HG03558 (cell line): Measurements from ENCODE around the gene ADIRF.

Experiments
- ATAC-seq: cut with Tn5 transposase; IDR thresholded peaks from one replicate; pipeline ENCODE4 v1.9.1; 2021; ENCODE audit warnings: moderate number of reproducible peaks; ENCODE audit not compliant: unreplicated experiment; ENCODE audit errors: extremely low read depth

ADIRF gene

DNA sequence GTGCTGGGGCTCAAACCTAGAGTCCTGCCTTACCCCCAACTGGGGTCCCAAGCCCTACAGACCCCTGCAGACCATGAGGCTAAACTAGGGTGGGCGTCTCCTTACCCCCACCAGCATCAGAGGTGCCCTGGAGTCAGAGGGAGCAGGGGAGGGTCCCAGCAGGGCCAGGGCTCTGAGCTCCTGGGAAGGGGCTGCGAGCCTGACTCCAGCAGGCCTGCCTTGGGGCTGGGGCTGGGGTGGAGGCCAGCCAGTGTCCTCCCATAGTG lies 8.6 kb upstream of the ADIRF start:
- no peak for ATAC-seq

GRCh38 chr10:86960003-86960862 lies 8.0 kb upstream of the ADIRF start:
- ATAC-seq, result no peak

- ATAC-seq, result no peak
Observed at GRCh38 chr10:86960863-86961434, 7.3 kb upstream of the ADIRF start.

DNA sequence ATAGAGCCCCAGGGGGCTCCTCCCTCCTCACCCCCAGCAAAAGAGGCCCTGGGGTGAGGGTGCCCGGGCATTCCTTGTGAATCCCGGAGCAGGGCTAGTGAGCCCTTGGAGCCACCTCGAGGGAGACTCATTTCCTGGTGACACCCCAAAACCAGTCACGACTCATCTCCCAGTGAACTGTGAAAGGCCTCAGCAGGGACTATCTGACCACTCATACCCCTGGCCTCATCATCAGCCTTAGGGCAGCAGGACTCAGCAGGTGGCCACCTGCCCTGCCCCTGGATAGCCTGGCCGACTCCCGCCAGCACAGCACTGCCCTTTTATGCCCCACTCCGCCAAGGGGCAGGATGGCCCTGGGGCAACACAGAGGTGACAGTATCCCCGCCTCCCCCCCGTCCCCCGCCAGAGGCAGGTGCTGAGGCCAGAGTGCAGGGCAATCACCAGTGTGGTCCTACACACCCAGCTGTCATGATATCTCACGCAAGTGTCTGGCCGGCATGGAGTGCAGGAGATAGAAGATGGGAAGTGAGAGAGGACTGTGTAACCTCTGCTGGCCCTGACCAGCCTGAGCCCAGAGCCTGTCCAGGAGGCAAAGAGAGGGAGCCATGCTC lies 6.7 kb upstream of the ADIRF start:
- ATAC-seq, result no peak

DNA sequence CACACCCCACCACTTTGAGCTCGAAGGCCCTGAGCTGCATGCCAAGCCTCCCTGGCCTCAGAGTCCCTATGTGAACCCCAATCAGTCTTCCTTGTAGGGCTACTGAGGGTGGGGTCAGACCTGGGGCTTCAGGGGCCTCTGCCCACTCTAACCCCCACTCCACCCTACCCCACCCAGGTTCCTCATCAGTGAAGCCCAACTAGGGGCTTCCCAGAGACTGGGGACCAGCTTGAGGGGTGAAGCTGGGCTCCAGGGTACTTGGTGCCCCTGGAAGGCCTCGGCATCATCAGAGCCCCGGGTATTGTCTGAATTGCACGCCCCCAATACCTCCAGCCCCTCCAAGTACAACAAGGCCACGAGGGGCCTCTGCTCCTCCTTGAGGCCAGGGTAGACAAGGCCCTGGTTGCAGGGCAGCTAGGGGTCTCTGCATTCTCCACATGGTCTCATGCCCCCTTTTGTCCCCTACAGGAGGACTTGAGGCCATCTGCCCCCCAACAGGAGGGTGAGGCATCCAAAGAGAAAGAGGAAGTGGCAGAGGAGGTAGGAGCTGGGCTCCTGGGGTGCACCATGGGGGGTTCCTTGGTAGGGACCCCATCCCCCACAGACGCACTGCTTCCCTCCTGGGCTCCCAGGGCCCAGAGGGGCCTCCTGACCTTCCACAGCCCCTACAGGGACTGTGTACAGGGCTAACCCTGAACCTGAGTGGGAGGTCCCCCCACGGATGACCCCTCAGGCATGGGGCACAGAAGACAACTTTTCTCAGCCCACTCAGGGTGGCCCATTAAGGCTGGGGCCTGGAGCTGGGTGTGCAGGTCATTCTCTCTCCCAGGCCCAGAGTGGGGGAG lies 5.9 kb upstream of the ADIRF start:
- ATAC-seq, result no peak

- ATAC-seq, result no peak
Observed at GRCh38 chr10:86962981-86963310, 5.3 kb upstream of the ADIRF start.

GRCh38 chr10:86963341-86963919 lies 4.9 kb upstream of the ADIRF start:
- ATAC-seq, result no peak

DNA sequence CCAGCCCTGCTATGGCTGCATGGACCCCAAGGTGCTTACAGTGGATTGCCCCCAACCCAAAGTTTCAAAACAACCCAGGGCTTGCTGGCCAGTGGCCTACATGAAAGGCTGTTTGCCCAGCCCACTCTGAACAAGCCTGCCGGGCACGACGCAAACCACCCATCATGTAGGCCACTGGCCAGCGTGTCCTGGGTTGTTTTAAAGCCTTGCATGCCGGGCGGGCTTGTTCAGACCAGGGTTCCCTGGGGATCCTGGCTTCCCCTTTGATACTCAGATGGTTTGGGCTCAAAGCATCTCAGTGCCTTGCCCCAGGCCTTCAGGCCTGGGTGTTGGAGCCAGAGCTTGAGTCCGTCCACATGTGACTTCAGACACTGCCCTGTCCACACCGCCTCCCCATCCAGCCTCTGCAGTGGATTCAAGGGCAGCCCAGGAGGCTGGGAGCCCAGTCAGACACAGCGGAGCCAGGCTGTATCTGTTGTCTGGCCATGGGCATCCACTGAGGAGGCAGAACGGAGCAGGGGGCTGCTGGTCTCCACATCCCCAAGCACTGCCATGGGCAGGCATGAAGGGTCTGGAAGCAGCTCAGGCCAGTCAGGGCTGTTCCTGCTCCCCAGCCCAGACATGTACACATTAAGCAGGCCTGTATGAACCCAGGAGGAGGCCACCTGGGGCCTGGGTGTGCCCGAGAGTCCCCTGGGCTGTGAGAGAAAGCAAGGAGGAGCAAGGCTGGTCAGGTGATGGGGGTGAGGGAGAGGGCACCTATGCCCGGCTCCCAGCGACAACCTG lies 4.0 kb upstream of the ADIRF start:
- no peak for ATAC-seq

DNA sequence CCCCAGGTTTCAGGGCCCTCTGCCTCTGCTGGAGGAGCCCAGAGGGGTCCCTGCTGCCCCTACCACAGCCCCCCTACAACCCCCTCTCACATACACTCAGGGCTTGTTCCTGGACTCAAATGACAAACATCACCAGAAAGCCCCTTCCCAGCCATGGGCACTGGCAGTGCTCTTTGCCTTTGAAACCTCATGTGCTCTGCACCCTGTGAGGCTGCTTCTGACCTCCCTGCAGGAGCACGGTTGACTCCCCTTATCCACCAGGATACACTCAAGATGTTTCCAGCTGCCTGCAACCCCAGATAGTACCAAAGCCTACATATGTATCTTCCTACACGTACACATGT lies 3.5 kb upstream of the ADIRF start:
- ATAC-seq, result no peak

DNA sequence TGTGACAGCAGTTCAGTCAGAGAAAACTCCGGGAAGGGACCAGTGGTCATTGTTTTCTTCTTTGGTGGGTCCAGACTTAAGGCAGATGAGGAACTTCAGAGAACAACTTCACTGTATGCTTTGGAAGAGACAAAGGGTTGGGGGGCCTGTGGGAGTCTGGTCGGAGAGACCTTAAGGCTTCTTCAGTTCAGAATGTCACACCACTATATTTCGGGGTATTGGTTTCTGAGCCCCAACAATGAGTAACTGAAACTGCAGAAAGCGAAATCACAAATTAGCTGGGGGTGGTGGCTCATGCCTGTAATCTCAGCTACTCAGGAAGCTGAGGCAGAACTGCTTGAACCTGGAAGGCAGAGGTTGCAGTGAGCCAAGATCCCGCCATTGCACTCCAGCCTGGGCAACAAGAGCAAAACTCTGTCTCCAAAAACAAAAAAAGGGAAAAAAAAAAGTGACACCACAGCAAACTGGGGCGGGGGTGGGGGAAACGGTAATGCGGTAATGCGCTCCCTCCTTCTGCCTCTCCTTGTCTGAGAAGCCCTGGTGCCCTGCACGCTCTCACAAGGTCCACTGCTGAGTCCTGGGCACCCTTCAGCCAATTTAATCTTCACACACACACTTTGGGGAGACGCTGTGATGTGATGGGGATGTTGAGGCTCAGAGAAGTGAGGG lies 2.2 kb upstream of the ADIRF start:
- no peak for ATAC-seq

GRCh38 chr10:86967481-86967941 lies 771 bp upstream of the ADIRF start:
- ATAC-seq, result no peak

GRCh38 chr10:86968994-86969355 lies 693 bp downstream of the ADIRF start:
- ATAC-seq, result no peak

DNA sequence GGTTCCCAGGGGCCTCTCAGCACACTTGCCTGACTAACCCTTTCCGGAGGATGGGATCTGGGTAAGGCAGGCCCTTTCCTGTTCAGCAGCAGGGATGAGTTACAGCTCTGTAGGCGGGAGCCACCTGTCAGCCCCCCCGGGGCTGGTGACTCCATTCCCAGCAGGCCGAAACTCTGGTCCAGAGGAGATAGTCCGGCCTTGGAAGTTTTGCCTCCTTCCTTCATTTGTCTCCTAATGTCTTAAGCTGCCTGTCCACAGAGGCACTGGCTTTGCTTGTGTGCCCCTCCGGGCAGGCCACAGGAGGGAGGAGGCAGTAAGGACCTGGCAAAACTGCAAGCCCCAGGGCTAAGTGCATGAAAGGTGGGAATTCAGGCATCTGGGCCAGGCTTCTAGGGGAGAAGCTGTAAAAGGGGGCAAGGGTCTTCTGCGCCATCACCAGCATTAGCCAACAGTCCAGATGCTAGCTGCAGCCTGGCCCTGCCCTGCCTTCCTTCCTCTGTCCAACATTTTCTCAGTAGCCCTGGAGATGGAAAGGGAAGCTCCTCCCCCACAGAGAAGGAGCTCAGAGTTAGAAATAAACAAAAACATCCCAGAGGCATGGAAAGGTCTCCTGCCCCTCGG lies 1.2 kb downstream of the ADIRF start:
- ATAC-seq, result no peak

GRCh38 chr10:86970162-86970981 lies 2.1 kb downstream of the ADIRF start:
- ATAC-seq, result no peak

GRCh38 chr10:86970982-86971231 lies 2.6 kb downstream of the ADIRF start:
- no peak for ATAC-seq

DNA sequence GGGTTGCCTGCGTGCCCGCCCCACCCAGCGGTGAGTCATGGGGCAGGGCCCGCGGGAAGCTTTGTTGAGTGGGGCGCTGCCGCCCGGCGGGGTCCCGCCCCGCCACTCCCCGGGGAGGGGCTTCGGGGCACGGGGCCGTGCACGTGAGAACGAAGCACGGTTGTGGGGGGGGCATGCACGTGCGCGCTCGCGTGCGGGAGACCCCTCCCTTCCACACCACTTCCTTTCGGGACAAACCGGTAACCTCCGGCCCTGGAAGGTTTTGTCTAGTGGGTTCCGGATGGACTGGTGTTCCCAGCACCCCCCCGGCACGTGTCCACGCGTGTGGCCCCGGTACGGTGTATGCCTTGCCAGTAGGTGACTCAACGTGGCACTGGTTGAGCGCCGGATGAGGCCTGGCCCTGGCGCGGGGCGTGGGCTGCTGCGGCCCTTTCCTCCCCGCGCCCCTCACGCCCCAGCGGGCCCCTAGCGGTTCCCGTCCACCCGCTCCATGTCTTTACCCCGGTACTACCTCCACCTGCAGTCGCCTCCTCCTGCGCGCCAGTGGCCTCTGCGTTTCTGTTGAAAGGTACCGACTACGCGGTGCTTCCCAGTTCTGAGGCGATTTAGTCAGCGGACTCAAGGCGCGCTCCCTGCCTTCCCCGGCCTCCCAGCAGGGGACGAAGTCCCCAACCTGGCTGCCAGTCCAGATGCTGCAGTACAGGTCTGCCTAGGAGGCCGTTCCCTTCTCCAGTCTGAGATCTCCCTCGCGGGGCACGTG lies 3.1 kb downstream of the ADIRF start:
- ATAC-seq, result peak; percentile 53

- no peak for ATAC-seq
Observed at GRCh38 chr10:86972613-86973380, 4.5 kb downstream of the ADIRF start.
